HG02588 (cell line): ENCODE data around the gene C4orf36.

ENCODE experiments used
- ATAC-seq: cut with Tn5 transposase; IDR thresholded peaks from one replicate; pipeline ENCODE4 v1.9.1; 2021; ENCODE audit warnings: mild to moderate bottlenecking, moderate library complexity; ENCODE audit not compliant: unreplicated experiment

C4orf36 gene, protein sequence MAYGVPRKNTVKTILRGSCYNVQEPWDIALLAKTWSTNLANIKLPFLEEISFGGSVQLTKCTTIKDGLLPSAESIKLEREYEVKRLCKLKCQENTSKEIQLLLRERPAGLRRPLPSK

DNA sequence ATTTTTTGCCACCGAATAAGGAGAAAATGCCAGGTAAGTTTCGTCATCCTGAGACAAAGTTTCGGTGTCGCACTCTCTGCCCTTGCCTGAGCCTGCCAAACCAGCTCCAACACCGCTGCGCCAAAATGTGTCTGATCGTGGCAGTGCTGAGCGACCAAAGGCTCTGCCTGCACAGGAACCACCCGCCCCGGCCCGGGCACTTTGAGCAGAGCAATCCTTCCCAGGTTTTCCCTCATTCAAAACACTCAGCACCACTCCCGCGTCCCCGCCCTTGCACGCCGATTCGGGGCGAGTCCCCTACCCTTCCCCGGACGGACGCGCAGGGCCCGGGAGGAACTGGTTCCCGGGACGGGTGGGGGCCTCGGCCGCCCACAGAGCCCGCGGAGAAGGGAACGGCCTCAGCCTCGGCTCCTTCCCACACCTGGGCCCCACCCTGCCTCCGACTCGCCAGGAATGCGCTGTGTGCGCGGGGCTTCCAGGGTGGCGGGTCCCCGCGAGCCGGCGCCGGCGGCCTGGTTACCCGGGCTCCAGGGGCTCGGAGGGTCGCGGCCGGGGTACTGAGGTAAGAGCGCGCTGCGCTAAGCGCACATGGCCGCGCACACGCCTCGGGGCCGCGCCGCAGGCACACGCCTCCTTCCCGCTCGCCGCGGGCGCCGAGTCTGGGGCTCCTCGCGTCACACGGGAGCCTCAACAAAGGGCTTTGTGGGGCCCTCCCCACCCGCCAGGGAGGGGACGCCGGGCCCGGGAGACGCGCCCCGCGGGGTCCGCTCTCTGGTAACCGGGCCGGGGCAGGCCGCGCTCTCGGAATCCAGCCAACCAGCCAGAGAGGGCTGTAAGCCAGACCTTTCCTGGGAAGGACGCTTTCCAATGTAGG is at the start of gene C4orf36:
Gene C4orf36 (minus strand): TSS at position 661 of the 874 bp plus-strand sequence. CDS start 902 bp downstream, outside the sequence.
- peak; percentile 53 for ATAC-seq

- no peak for ATAC-seq
These were observed 48.8 kb upstream of the C4orf36 start for GRCh38 chr4:86940920-86941460.

GRCh38 chr4:86939729-86940575 is 47.7 kb upstream of the C4orf36 start:
- ATAC-seq, result peak; percentile 56

- ATAC-seq, result no peak
These were observed 46.7 kb upstream of the C4orf36 start for GRCh38 chr4:86938771-86939520.

DNA sequence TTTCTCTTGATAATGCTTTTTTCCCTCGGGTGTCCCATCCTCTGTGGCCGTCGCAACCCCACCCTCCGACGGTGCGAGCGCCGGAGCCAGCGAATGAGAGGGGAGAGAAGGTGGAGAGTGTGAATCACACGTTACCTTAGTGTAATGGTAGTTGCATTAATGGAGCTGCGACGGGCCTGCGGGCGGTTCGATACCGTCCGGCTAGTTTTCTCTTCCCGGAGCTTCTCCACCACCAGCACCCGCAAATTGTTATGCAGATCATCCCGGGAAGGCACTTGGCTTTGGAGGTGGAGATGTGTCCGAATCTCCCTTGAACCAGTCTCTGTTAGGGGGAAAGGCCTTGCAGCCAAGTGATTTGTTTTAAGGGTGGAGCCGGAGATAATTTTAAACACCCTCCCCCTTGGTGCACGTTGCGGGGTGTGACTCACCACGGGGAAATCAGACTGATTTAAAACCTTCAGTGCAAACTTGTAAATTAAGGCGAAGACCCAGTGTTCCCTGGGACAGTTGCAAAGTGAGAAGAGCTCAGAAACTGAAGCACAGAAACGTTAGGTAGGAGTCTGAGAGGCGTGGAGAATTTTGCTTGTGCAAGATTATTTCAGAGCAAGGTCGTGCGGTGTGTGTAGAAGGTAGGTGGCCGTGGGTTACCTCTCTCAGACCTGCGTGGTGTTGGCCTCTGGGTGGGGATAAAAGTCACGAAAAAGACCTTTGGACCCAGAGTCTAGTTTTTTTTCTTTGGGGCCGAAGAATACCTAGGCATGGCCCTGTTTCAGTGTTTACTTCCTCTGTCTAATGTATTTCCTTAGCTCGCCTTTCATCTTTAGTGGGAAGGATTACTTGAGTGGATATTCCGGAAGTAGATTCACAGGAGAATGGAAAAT is 43.9 kb upstream of the C4orf36 start:
- peak; percentile 29 for ATAC-seq

DNA sequence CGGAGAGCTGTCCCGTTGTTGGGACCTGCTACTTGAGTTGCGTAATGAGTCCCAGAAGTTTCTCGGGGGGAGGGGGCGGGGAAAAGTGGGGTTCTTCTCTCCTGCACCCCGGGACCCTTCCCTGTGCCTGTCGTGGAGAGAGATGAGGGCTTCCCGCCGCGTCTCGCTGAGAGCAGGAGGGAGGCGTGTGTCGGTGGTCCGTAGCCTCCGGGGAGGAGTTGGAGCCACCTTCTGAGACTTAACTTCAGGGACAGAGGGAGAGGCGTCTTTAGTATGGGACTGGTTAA is 43.3 kb upstream of the C4orf36 start:
- no peak for ATAC-seq

DNA sequence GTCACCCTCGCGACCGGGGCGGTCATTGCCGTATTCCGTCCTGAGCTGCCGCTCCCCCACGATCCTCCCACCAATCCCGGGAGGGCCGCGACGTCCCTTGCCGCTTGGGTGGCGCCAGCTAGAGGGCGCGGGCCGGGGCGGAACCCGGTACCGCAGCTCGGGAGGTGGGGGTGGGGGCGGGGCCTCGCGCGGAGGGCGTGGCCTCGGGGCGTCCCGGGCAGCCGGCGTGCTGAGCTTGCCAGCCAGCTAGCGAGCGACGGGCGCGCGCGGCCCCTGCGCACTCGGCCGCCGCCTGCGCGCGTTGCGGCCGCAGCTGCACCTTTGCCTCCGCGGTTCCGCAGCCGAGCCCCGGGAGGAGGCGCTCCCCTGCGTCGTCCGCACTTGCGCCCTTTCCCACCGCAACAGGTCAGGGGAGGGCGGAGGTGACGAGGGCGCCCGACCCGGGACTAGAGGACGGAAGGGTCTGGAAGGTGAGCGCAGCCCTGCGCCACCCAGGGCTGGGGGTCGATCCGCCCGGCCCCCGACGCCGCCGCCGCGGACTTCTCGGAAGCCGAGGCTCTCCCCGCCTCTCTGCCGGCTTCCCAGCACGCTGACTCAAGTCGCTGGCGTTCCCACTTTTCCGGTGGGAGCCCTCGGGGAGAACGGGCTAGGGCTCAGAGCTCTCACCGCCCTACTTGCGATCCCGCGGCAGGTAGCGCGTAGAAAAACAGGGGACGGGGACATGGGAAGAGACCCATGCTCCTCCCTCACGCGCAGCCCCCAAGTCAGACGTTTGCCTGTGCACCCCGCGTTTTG is 42.7 kb upstream of the C4orf36 start, which contains the start of gene AFF1:
Gene AFF1 (plus strand): TSS at position 241 of the 795 bp plus-strand sequence. CDS start 13,523 bp downstream, outside the sequence.
- peak; percentile 48 for ATAC-seq

DNA sequence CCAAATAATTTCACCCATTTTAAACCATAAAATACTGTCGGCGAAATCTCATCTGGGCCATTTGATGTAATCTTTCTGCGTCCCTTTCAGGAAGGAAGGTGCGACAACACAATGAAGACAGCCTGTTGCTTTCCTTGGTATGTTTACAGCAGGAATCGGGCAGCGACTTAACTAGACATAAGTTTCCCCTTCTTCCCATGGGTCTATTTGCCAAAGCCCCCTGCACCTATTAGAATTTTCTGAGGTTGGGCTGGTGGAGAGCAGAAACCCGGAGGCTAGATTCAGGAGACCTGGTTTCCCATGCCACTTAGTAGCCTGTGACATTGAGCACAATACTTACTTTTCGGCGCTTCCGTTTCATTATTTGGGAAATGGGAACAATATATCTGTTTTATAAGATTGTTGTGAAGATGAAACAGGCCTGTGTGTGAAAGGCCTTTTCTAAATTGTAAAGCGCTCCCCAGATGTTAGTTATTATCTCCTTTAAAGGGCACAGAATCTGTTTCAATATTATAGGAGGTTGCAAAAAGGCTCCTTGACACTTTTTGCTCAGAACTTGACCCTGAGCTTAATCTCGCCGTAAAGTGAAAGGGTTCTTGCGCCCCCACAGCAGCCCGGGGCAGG is 42.0 kb upstream of the C4orf36 start:
- ATAC-seq, result no peak

GRCh38 chr4:86928400-86929255 is 36.4 kb upstream of the C4orf36 start:
- ATAC-seq, result no peak

- no peak for ATAC-seq
These were observed 35.7 kb upstream of the C4orf36 start for GRCh38 chr4:86927843-86928395.

GRCh38 chr4:86926435-86927086 is 34.3 kb upstream of the C4orf36 start:
- no peak for ATAC-seq

GRCh38 chr4:86924811-86925210 is 32.6 kb upstream of the C4orf36 start:
- no peak for ATAC-seq

DNA sequence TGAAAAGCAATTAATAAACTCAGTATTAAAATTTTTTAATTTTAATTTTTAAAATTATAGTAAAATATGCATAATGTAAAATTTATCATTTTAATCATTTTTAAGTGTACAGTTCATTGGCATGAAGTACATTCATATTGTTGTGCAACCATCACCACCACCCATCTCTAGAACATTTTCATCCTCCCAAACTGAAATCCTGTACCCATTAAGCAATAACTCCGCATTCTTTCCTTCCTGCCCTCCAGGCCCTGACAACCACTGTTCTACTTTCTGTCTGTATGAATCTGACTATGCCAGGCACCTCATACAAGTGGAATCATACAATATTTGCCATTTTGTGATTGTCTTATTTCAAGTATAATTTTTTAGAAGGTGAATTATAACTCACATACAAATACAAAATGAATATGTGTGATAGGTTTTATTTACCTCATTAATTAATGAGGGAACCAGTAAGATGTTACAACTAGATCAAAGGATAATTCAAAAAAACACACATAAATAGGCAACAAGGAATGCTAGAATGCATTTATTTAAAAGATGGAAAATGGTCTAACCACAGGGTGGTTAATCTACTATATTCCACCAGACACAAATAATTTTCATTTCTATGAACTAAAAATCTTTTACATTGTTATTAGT is 29.5 kb upstream of the C4orf36 start:
- no peak for ATAC-seq

DNA sequence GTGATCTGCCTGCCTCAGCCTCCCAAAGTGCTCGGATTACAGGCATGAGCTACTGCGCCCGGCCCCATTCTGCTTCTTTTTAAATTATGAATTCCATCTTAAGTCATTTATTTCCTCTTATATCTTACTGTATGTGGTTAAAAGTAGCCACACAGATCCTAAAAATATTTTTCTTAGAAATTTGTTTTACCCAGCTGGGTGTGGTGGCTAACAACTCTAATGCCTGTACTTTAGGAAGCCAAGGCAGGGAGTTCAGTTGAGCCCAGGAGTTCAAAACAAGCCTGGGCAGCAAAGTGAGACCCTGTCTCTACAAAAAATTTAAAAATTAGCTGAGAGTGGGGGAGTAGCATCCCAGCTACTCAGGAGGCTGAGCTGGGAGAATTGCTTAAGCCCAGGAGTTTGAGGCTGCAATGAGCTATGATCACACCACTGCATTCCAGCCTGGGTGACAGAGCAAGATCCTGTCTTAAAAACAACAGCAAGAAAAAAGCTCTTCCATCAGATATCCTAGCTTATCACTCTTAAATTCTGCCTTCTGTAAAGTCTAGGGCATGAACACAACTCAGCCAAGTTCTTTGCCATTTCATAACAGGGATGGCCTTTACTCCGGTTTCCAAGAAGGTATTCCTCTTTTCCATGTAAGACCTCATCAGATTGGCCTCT is 27.5 kb upstream of the C4orf36 start:
- ATAC-seq, result no peak

GRCh38 chr4:86918539-86919072 is 26.4 kb upstream of the C4orf36 start:
- ATAC-seq, result no peak
